GM19025 (cell line): ENCODE results near the gene PTPRD.

Source experiments
- ATAC-seq: cut with Tn5 transposase; IDR thresholded peaks from one replicate; pipeline ENCODE4 v1.9.1; 2021; ENCODE audit warnings: mild to moderate bottlenecking, low read depth, moderate library complexity; ENCODE audit not compliant: unreplicated experiment

The PTPRD gene

GRCh38 chr9:8287970-8288369 is 2324.8 kb downstream of the PTPRD start:
- ATAC-seq, result no peak

- no peak for ATAC-seq
Measured at GRCh38 chr9:8287501-8287900, 2325.3 kb downstream of the PTPRD start.

- ATAC-seq, result no peak
Measured at GRCh38 chr9:8284884-8285283, 2327.9 kb downstream of the PTPRD start.

DNA sequence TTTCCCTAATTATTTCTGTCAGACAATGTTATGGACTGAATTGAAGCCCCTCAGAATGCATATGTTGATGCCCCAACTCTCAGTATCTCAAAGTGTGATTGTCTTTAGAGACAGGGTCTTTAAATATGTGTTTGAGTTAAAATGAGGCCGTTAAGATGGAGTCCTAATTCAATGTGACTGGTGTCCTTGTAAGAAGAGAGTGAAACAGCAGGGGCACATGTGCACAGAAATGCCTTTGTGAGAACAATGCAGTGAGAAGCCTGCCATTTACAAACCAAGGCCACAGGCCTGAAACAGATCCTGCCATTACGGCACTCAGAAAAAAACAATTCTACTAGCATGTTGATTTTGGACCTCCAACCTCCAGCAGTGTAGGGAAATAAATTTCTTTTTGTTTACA is 2330.3 kb downstream of the PTPRD start:
- no peak for ATAC-seq

GRCh38 chr9:8280811-8281210 is 2332.0 kb downstream of the PTPRD start:
- no peak for ATAC-seq

GRCh38 chr9:8278048-8278447 is 2334.8 kb downstream of the PTPRD start:
- ATAC-seq, result no peak

- no peak for ATAC-seq
Measured at GRCh38 chr9:8270235-8270634, 2342.6 kb downstream of the PTPRD start.

DNA sequence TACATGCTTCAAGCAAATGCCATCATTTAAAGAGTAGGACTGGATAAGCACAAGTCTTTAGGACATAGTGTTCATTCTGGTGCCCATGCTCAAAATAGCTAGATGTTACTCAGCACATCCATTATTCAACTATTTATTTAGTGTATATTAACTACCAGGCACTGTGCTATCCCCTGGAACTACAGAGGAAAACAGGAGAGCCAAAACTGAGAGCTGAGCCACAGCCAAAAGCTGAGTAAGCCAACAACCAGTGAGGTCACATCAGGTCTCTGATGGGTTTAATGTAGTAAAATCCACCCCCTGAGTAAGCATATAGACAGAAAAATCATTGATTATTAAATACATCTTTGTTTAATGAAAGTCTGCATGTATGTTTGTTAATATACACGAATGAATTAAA is 2343.9 kb downstream of the PTPRD start:
- ATAC-seq, result no peak

DNA sequence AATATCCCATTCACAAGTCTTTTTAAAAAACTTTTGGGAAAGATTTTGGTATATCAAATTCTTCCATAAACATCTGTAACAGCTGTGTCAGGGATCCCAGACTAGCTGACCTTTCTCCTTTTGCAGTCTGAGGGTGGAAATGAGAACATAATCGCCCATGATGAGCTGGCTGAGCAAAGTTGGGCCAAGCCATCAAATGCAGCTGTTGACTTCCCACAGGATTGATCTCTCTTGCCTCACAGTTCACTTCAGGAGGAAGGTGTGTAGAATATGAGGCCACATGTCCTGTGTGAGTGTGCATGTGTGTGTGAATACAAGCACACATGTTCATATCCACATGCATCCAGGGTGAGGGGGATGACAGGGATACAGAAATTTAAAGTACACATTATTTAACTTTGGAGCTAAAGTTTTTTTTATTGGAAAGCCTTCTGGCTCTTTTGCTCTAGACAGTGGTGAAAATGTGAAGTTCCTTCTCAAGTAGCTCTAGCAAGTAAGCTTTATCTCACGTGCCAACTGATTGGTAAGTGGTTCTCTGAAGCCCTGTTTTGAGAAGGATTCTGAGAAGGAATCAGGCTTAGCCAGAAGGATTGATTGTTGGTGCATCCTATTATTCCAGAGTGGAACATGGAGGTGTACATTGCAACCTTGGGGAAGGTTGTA is 2344.5 kb downstream of the PTPRD start:
- ATAC-seq, result no peak

DNA sequence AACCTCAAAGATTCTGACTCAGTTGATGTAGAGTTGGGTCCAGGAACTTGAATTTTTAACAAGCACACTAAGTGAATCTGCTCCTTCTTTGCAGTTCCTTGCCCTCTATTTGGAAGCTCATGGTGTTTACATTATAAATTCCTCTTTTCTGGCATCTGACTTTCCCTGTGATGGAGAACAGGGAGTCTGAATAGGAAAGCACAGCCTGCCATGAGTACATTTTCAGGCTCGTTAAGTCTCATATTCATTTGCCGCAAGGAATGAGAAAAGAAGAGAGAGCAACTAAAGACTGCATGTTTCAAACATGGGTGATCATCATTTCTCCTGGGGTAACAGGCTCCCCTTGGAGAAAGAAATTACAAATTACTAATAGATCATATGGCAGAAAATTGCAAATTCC is 2345.2 kb downstream of the PTPRD start:
- ATAC-seq, result no peak

GRCh38 chr9:8266861-8267260 is 2345.9 kb downstream of the PTPRD start:
- ATAC-seq, result no peak

- no peak for ATAC-seq
Measured at GRCh38 chr9:8265281-8265680, 2347.5 kb downstream of the PTPRD start.
